Lung (tissue), 12 donors: Measurements from ENCODE around the gene CR1. TPM values are rescaled to one million over a fixed set of nuclear protein-coding genes. Genes with fewer than 3 reads are reported as not detected.

ENCODE experiments used
- ATAC-seq: fragments of 200-7000 bp; cut with Tn5 transposase; one replicate; pipeline ENCODE4 v1.9.1; 2020; ENCODE audit warnings: moderate number of reproducible peaks; ENCODE audit not compliant: insufficient read depth, low FRiP score
- DNase-seq, 3 donors: peaks; one replicate each; pipeline ENCODE4 v3.0.0-alpha.2; 2013 to 2017
- H3K27ac ChIP-seq, 2 donors: one replicate each; pipeline ENCODE4 v1.5.1; 2013; ENCODE audit warnings: mild to moderate bottlenecking in 2 of 2, moderate library complexity in 2 of 2, control low read depth in 1 of 2, inconsistent platforms in 1 of 2, low read depth in 1 of 2, low read length in 1 of 2
- H3K27me3 ChIP-seq, 3 donors: one replicate each; pipeline ENCODE4 v1.5.1; 2013; ENCODE audit warnings: low read length in 2 of 3; ENCODE audit not compliant: control insufficient read depth in 3 of 3, insufficient read depth in 3 of 3
- H3K36me3 ChIP-seq, 4 donors: one replicate each; pipeline ENCODE4 v1.5.1; 2013; ENCODE audit warnings: low read length in 4 of 4, mild to moderate bottlenecking in 1 of 4, moderate library complexity in 1 of 4; ENCODE audit not compliant: control insufficient read depth in 4 of 4, insufficient read depth in 4 of 4
- H3K4me1 ChIP-seq, 5 donors: one replicate each; pipeline ENCODE4 v1.5.1; 2013; ENCODE audit warnings: low read length in 5 of 5, mild to moderate bottlenecking in 2 of 5, moderate library complexity in 1 of 5; ENCODE audit not compliant: control insufficient read depth in 5 of 5, insufficient read depth in 5 of 5
- H3K4me3 ChIP-seq: one replicate; pipeline ENCODE4 v1.5.1; 2013; ENCODE audit warnings: mild to moderate bottlenecking, control low read depth, moderate library complexity
- H3K9ac ChIP-seq, 2 donors: one replicate each; pipeline ENCODE4 v1.5.1; 2013; ENCODE audit warnings: low read length in 2 of 2, control low read depth in 1 of 2; ENCODE audit not compliant: insufficient read depth in 1 of 2
- H3K9me3 ChIP-seq, 4 donors: one replicate each; pipeline ENCODE4 v1.5.1; 2013; ENCODE audit warnings: low read length in 3 of 4, mild to moderate bottlenecking in 1 of 4, moderate library complexity in 1 of 4; ENCODE audit not compliant: control insufficient read depth in 4 of 4, insufficient read depth in 3 of 4
- CTCF ChIP-seq: IDR thresholded peaks from 2 replicates; pipeline ENCODE4 v1.5.1; 2012; ENCODE audit warnings: mild to moderate bottlenecking; ENCODE audit errors: control extremely low read depth, extremely low read depth
- WGBS, 2 donors: extraction: QIAGEN DNeasy Blood & Tissue Kit; methylation state at CpG; one replicate each; pipeline ENCODE4 v1.1.7; 2013; 5-methylcytosine and 5-hydroxymethylcytosine counted together
- polyA plus RNA-seq, 2 donors: library from polyadenylated mRNA; stranded (reverse); fragments of 200-250 nt; gene quantifications; one replicate each; pipeline ENCODE4 v1.2.1, GENCODE V29; 2013
- total RNA-seq, 2 donors: library from RNA; depleted of rRNA in 1 of 2; stranded (reverse); fragments of >200 nt in 1 of 2; gene quantifications; one replicate each; pipeline ENCODE4 v1.2.1, GENCODE V29; 2014 to 2021
- donor health status: control.
- donor health status: control.
- donor health status: Bipolar disorder and iron deficiency.
- donor health status: healthy.
- donor health status: DM: yes; HTN: yes; CAD: no.

The CR1 gene
- total and polyA plus RNA-seq, 4 donors: 0.57 to 26.6 (median 16.6) TPM

DNA sequence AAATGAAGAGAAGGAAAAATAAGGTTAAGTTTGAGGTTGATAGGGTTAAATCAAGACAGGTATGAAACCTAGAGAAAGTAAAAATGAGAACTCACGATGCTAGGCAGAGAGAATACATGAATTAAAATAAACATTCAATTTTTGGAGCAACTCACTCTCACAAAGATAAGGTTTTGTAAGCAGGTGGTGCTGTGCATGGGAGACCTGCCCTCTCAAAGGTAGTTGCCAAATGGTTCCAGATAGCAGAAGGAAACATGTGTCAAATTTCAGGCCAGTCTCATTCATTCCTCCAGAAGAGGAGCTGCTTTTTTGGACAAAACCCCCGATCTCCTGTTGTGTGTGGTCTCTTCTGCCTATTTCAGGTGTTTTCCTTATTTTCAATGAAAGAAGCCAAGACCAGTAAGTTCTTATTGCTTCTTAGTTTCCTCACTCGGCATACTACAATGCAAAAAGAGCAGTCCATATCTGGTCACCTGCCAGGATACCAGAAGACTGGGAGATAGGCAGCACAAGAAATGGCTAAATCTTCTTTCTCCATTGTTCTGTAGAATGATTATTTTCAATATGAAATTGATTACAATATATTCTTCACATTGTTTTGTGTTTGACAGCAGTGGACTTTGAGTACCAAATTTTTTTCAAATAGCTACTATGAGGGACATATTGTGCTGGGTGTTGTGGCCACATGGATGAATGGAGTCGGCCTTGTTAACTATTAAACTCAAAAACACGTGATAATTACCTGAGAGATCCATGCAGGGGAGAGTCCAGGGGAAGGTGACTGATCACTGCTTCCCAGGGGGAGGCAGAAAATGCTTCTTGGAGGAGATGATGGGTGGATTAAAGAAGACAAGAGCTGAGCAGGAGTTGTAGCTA lies 152.6 kb downstream of the CR1 start:
- 72 to 83% methylated on average over 5 of the region's 5 CpGs for WGBS, 2 donors
- peaks cover 0 to 4% (median 0%) of the 10 kb centered on the region in 4 donors for H3K9me3 ChIP-seq
- no peak overlapping the region for H3K9ac ChIP-seq
- no peak for TF ChIP-seq CTCF
- no peaks in the 10 kb centered on the region for H3K36me3 ChIP-seq
- no peak for DNase-seq
- H3K27me3 ChIP-seq: peaks cover 0 to 46% (median 20%) of the 10 kb centered on the region in 3 donors
- H3K4me3 ChIP-seq: no peak overlapping the region
- no peak for ATAC-seq
- peaks cover 0 to 11% (median 3%) of the 10 kb centered on the region in 5 donors for H3K4me1 ChIP-seq
- no peak overlapping the region for H3K27ac ChIP-seq

DNA sequence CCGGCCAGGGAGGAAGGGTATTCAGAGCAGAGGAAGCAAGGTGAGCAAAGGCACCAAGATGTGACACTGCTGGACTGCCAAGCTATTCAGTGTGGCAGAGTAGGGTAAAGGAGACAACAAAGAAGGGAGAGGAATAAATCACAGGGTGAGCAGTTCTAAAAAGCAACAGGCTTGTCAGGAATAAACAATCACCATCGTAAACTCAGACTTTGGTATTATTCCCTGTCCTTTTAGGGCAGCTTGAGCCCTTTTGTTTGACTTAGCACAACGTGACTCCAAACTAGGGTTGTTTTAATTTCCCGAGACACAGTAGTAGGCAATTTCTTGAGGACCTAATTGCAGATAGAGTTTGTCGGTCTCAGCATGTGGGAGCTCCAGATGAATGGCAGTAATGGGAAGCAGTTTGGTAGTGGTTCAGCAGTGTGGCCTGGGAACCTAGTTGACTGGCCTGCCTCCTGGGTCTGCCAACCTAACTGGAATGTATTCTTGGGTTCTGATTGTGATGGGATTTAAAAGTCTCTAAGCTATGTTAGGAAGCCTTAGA lies 153.3 kb downstream of the CR1 start:
- peaks cover 0 to 4% (median 0%) of the 10 kb centered on the region in 4 donors for H3K9me3 ChIP-seq
- DNase-seq: no peak
- no peak for ATAC-seq
- H3K27me3 ChIP-seq: peaks cover 0 to 44% (median 14%) of the 10 kb centered on the region in 3 donors
- peaks cover 0 to 10% (median 2%) of the 10 kb centered on the region in 5 donors for H3K4me1 ChIP-seq
- TF ChIP-seq CTCF: no peak
- H3K4me3 ChIP-seq: no peak overlapping the region
- H3K27ac ChIP-seq: no peak overlapping the region
- 70 to 71% methylated on average over 5 of the region's 5 CpGs for WGBS, 2 donors
- no peaks in the 10 kb centered on the region for H3K36me3 ChIP-seq
- no peak overlapping the region for H3K9ac ChIP-seq

DNA sequence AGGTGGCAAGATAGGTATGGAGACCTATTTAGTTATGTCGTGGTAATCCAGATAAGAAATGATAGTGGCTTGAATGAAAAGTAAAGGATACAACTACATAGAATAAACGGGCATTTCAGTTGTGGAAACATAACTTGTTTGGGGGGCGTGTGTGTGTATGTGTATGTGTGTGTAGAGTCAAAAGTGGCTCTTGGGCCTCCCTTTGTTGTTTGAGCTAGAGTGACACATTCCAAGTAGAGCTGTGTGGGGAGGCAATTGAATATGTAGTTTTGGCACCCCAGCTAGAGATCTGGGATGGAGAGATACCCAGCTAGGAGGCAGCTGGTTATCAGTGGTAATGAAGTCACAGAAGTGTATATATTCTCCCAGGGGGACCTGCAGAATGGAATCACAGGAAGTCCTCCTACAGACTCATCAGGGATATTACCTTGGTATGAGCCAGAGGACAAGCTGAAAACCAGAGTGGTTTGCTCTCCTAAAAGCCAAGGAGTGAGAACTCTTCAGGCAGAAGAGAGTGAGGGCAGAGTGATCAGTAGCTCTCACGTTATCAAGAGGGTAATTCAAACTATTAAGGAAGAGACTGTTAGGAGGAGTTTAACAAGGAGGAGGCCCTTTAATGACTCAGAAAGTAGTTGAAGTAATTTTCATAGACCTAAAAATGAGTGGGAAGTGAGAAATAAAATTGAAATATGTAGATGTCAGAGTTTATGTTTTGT lies 154.1 kb downstream of the CR1 start:
- Histone ChIP-seq H3K9ac (no peak overlapping the region), H3K4me1 (peaks cover 0 to 6% (median 2%) of the 10 kb centered on the region in 5 donors), H3K27ac (no peak overlapping the region), H3K27me3 (peaks cover 0 to 38% (median 11%) of the 10 kb centered on the region in 3 donors), H3K4me3 (no peak overlapping the region), H3K36me3 (no peaks in the 10 kb centered on the region), H3K9me3 (peaks cover 0 to 4% (median 0%) of the 10 kb centered on the region in 4 donors)
- no peak for ATAC-seq
- WGBS, 2 donors: 76 to 88% methylated on average over 4 of the region's 4 CpGs
- DNase-seq: no peak
- no peak for TF ChIP-seq CTCF
